Measurements from ENCODE around the gene LMF1. TPM values are rescaled to one million over a fixed set of nuclear protein-coding genes. Genes with fewer than 3 reads are reported as not detected.

Gene LMF1
- total and polyA plus RNA-seq, 9 of the 15 experiments (the other 6 are each of a cell fraction or from before 2014, with no cell fraction given), result 0.11 to 1.6 (median 0.55) TPM; not detected in 1

DNA sequence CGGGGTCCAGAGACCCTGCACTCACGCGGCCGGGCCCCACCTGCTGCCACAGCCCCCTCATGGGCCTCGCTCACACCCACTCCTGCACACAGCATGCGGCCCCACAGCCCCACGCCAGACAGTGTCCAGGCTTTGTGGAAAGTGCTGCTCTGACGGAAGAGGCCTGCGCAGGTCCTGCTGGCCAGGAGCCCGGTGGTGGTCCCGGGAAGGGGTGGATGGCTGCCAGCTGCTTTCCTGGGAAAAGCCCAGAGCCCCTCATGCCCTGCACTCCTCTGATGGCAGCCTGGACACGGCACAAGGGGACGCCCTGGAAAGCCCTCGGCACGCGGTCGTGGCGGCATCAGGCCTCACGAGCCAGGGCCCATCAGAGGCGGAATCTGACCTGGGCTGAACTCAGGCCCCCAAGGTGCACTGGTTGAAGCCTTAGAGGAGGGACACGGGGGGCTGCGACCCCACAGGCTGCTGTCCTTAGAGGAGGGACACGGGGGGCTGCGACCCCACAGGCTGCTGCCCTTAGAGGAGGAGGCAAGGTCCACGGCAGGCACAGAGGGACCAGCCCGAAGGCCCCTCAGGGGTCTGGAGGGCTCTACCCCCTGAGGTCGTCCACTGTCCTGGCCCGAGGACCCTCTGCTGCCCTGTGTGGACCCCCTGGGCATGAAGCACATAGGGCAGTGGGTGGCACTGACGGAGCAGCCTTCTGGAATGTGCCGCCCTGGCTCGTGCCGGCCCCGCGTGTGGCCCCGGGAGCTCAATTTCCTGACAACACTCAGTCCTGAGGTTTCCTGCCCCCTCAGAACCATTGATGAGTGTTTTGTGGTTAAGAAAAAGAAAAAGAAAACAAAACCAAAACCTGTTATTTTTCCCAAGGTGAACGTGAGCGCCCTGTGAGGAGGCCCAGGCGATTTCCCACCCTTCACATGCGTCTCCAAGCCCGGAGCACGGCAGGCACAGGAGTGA lies 32.9 kb upstream of the LMF1 start:
- ATAC-seq, result no peak
- Histone ChIP-seq H3K4me2 (ENCODE audit: insufficient read depth, low read length) (no peak overlapping the region), H3K27me3 (ENCODE audit: control insufficient read depth in 2 of 2, insufficient read depth in 2 of 2, low read length in 2 of 2) (peaks cover 28 to 87% of the 10 kb centered on the region in 2 experiments; a peak in 4 of 5 replicates), H3K9me1 (ENCODE audit: control insufficient read depth, insufficient read depth, low read length) (no peaks in the 10 kb centered on the region), H3K27ac (ENCODE audit: extremely low read depth, low read depth, low read length) (no peak overlapping the region), H3K9ac (ENCODE audit: insufficient read depth in 1 of 2, low read depth in 2 of 2, low read length in 2 of 2) (no peak overlapping the region), H2AFZ (ENCODE audit: low read depth, low read length) (no peak overlapping the region), H3K36me3 (ENCODE audit: control insufficient read depth, insufficient read depth, low read length) (no peaks in the 10 kb centered on the region), H3K79me2 (ENCODE audit: control insufficient read depth, insufficient read depth, low read length) (no peaks in the 10 kb centered on the region), H4K20me1 (replicated peaks; ENCODE audit: control insufficient read depth, insufficient read depth, low read length) (peaks cover 12% of the 10 kb centered on the region), H3K4me3 (no peak overlapping the region), H3K4me1 (replicated peaks in 1 of 2; ENCODE audit: control insufficient read depth in 2 of 2, insufficient read depth in 2 of 2, low read length in 2 of 2) (peaks cover 0 to 23% of the 10 kb centered on the region in 2 experiments; a peak in 2 of 5 replicates), H3K9me3 (replicated peaks; ENCODE audit: control insufficient read depth, insufficient read depth, low read depth, low read length) (0 out of 2 replicates have a peak, but pooled peaks cover 2% of the 10 kb centered on the region)
- in situ Hi-C loops (cut with MboI), result no loop called here
- no TSS peak for BruUV-seq (replicated peaks)
- 5% methylated on average over 33 of the region's 41 CpGs for WGBS (ENCODE audit: insufficient coverage, low coverage, missing lambda C conversion rate)
- no peak for DNase-seq (ENCODE audit: extremely low read depth in 1 of 4, low spot score in 3 of 4)
- CTCF ChIA-PET (ENCODE audit: low intra/inter-chr PET ratio), result no interaction called here
- no peak for FAIRE-seq
- POLR2A ChIA-PET, result interaction anchor here (0.6 kb wide), 1 partner anchor 312 kb away, joined by 3 read pairs; no protein-coding TSS in a partner anchor
- TF ChIP-seq TRIM24 (IDR thresholded peaks at IDR 0.05) (no peak), NR4A1 (CRISPR knock-in tag; IDR thresholded peaks at IDR 0.05) (no peak), NR4A1 (tag; IDR thresholded peaks at IDR 0.05) (no peak), EHMT2 (IDR thresholded peaks at IDR 0.05) (no peak), HNRNPH1 (optimal IDR thresholded peaks at IDR 0.05; ENCODE audit: low read depth, low read length) (no peak), BRF1 (IDR thresholded peaks at IDR 0.05; ENCODE audit: borderline replicate concordance, extremely low read depth, insufficient read length) (no peak), TGIF2 (CRISPR knock-in tag; IDR thresholded peaks at IDR 0.05) (no peak), ELK3 (CRISPR knock-in tag; IDR thresholded peaks at IDR 0.05) (no peak), MEIS2 (IDR thresholded peaks at IDR 0.05; ENCODE audit: partially characterized antibody) (no peak), FIP1L1 (IDR thresholded peaks at IDR 0.05; ENCODE audit: low read depth, low read length, poor library complexity, severe bottlenecking) (no peak), CAMTA2 (CRISPR knock-in tag; conservative IDR thresholded peaks at IDR 0.05) (no peak), XRCC4 (IDR thresholded peaks at IDR 0.05; ENCODE audit: extremely low read depth, insufficient read depth, insufficient read length) (no peak)
- TF ChIP-seq, protein P1, sequence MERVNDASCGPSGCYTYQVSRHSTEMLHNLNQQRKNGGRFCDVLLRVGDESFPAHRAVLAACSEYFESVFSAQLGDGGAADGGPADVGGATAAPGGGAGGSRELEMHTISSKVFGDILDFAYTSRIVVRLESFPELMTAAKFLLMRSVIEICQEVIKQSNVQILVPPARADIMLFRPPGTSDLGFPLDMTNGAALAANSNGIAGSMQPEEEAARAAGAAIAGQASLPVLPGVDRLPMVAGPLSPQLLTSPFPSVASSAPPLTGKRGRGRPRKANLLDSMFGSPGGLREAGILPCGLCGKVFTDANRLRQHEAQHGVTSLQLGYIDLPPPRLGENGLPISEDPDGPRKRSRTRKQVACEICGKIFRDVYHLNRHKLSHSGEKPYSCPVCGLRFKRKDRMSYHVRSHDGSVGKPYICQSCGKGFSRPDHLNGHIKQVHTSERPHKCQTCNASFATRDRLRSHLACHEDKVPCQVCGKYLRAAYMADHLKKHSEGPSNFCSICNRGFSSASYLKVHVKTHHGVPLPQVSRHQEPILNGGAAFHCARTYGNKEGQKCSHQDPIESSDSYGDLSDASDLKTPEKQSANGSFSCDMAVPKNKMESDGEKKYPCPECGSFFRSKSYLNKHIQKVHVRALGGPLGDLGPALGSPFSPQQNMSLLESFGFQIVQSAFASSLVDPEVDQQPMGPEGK (CRISPR knock-in tag; IDR thresholded peaks at IDR 0.05; ENCODE audit: borderline replicate concordance), result no peak
- TF ChIP-seq, protein P2, sequence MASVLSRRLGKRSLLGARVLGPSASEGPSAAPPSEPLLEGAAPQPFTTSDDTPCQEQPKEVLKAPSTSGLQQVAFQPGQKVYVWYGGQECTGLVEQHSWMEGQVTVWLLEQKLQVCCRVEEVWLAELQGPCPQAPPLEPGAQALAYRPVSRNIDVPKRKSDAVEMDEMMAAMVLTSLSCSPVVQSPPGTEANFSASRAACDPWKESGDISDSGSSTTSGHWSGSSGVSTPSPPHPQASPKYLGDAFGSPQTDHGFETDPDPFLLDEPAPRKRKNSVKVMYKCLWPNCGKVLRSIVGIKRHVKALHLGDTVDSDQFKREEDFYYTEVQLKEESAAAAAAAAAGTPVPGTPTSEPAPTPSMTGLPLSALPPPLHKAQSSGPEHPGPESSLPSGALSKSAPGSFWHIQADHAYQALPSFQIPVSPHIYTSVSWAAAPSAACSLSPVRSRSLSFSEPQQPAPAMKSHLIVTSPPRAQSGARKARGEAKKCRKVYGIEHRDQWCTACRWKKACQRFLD (CRISPR knock-in tag; IDR thresholded peaks at IDR 0.05), result no peak
- TF ChIP-seq, protein P3, sequence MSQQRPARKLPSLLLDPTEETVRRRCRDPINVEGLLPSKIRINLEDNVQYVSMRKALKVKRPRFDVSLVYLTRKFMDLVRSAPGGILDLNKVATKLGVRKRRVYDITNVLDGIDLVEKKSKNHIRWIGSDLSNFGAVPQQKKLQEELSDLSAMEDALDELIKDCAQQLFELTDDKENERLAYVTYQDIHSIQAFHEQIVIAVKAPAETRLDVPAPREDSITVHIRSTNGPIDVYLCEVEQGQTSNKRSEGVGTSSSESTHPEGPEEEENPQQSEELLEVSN (IDR thresholded peaks at IDR 0.05; ENCODE audit: borderline replicate concordance in 1 of 2, extremely low read depth in 1 of 2, insufficient read depth in 1 of 2, insufficient read length in 1 of 2, low read depth in 1 of 2, low read length in 1 of 2, poor library complexity in 1 of 2, severe bottlenecking in 1 of 2), result no peak
- intact Hi-C loops (cut with micrococcal nuclease), result no loop called here

Measured in K562 (cell line).